Subcutaneous abdominal adipose tissue (tissue), 5 donors: ENCODE measurements around the gene GTF2I.
"Not testable (repeated sequence)": the region's sequence is repeated elsewhere in the genome, so short reads cannot be mapped to it uniquely, and the experiment has no call there.

ENCODE experiments used
- H3K27ac ChIP-seq: one replicate; pipeline ENCODE4 v1.7.0; 2013; ENCODE audit warnings: low read depth, mild to moderate bottlenecking, inconsistent platforms, low read length, moderate library complexity
- H3K27me3 ChIP-seq, 5 donors: one replicate each; pipeline ENCODE4 v1.7.0; 2013; ENCODE audit warnings: low read length in 5 of 5, inconsistent platforms in 1 of 5; ENCODE audit not compliant: control insufficient read depth in 5 of 5, insufficient read depth in 4 of 5
- H3K36me3 ChIP-seq, 5 donors: one replicate each; pipeline ENCODE4 v1.7.0; 2013; ENCODE audit warnings: low read length in 5 of 5; ENCODE audit not compliant: control insufficient read depth in 5 of 5, insufficient read depth in 5 of 5
- H3K4me1 ChIP-seq, 5 donors: one replicate each; pipeline ENCODE4 v1.7.0; 2013; ENCODE audit warnings: low read length in 5 of 5, mild to moderate bottlenecking in 3 of 5, moderate library complexity in 1 of 5; ENCODE audit not compliant: control insufficient read depth in 5 of 5, insufficient read depth in 5 of 5
- H3K4me3 ChIP-seq, 5 donors: one replicate each; pipeline ENCODE4 v1.7.0; 2013; ENCODE audit warnings: low read length in 5 of 5, low read depth in 1 of 5
- H3K9ac ChIP-seq, 5 donors: one replicate each; pipeline ENCODE4 v1.7.0; 2013; ENCODE audit warnings: low read length in 5 of 5, mild to moderate bottlenecking in 4 of 5, moderate library complexity in 3 of 5
- H3K9me3 ChIP-seq, 5 donors: one replicate each; pipeline ENCODE4 v1.7.0; 2013; ENCODE audit warnings: low read length in 5 of 5; ENCODE audit not compliant: control insufficient read depth in 5 of 5
- donor health status: healthy.
- donor health status: healthy.
- donor health status: healthy.
- donor health status: healthy.
- donor health status: healthy.

GTF2I gene

DNA sequence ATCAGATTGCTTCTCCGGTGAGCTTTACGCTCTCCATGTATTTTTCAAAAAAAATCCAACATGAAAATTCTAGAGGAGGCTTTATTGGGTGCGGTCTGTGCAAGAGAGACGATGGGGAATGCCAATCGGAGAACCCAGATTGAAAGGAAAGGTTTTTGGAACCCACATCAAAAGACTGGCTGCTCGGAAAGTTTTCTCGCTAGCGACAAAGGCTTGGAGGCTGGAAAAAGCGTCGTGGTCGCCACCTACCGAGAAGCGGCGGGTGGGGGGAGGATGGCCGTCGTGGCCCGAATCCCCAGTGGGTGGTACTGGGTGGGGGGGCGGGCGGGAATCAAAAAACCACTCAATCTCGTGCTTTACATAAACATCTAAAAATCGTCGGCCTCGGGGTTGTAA is 1.1 kb upstream of the GTF2I start:
- peak overlapping the region; percentile 95 for H3K27ac ChIP-seq
- no peaks in the 10 kb centered on the region for H3K27me3 ChIP-seq
- peaks cover 0 to 2% (median 0%) of the 10 kb centered on the region in 5 donors for H3K36me3 ChIP-seq
- peak overlapping the region; percentile 4 to 99 (median 56) for H3K9ac ChIP-seq
- H3K4me1 ChIP-seq: peaks cover 5 to 49% (median 46%) of the 10 kb centered on the region in 5 donors
- H3K9me3 ChIP-seq: no peaks in the 10 kb centered on the region
- peak overlapping the region; percentile 73 to 82 (median 82) for H3K4me3 ChIP-seq

DNA sequence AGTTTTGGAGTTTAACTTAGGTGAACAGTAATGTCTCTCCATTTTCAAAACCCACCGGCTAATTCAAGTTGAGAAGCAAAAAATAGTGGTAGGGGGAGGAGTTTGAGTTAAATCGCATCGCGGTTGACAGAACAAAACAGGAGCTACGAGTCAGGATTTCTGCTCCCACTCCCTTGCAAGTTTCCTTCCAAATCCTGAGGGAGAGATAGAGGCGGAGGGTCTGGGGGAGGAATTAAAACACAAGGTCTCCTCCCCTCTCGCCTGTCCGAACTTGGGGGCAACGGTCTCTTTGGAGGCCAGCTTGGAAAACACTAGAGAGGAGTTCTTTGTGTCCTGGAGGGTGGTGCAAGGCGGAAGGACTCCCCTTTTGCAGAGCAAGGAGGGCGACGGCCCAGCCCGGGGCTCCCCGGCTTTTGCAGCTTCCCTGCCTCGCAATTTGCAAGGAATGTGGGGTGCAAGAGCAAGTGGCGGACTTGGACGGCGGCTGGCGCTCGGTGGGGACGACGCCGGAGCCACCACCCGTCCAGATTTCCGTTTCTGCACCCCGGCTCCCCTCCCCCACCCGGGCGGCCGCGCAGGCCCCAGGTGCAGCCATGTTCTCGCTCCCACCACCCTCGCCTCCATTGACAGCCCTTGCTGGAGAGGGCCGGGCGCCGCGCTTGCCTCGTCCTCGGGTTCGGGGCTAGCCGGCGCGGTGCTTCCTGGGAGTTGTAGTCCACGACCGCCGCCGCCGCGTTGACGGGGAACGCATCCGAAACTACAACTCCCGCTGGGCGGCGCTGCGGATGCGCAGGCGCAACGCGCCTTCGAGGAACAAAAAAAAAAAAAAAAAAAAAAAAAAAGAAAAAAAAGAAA is 454 bp upstream of the GTF2I start:
- H3K4me1 ChIP-seq: peaks cover 5 to 54% (median 53%) of the 10 kb centered on the region in 5 donors

DNA sequence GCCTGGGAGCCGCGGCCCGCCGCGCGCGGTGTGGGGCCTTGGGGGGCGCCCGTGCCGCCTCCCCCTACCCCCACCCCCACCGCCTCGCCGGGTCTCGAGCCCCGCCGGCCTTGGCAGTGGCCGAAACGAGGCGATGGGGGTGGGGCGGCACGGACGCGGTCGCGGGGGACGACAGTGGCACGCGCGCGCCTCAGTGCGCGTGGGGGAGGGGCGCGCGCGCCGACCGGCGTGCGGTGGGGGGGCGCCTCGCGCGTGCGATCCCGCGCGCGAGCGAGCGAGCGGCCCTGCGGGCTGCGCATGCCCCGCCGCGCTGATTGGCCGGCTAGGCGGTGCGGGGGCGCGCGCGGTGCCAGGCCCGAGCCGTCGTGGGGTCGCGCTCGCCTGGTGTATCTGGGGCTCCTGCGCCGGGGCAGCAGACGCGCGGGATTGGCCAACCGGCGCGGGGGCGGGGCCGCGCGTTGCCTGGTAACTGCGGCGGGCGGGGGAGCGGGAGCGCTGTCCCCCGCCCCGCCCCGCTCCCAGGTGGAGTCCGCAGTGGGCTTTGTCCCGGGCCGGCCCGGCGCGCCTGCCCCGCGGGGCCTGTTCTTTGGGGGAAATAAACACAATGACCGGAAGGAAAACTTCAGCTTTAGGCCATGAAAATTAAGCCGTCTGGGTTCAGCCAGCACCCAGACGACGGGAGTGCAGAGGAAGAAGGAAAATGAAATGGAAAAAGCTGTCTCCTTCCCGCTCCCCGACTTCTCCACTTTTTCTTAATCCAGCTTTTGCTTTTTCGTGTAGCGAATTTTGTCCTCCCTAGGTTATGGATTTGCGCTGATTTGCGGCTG is 873 bp downstream of the GTF2I start:
- no peaks in the 10 kb centered on the region for H3K9me3 ChIP-seq
- peak overlapping the region in 4 of 5 donors; percentile 71 to 99 (median 88) for H3K9ac ChIP-seq
- H3K36me3 ChIP-seq: peaks cover 0 to 2% (median 0%) of the 10 kb centered on the region in 5 donors
- H3K27me3 ChIP-seq: no peaks in the 10 kb centered on the region
- H3K4me3 ChIP-seq: peak overlapping the region; percentile 75 to 85 (median 78)
- H3K27ac ChIP-seq: peak overlapping the region; percentile 98
- H3K4me1 ChIP-seq: peaks cover 9 to 66% (median 64%) of the 10 kb centered on the region in 5 donors

More for the DNA sequence above, 454 bp upstream of the GTF2I start:
- peak overlapping the region; percentile 98 for H3K27ac ChIP-seq
- peak overlapping the region; percentile 72 to 99 (median 89) for H3K9ac ChIP-seq
- no peaks in the 10 kb centered on the region for H3K9me3 ChIP-seq
- H3K36me3 ChIP-seq: peaks cover 0 to 2% (median 0%) of the 10 kb centered on the region in 5 donors
- H3K27me3 ChIP-seq: no peaks in the 10 kb centered on the region
- H3K4me3 ChIP-seq: peak overlapping the region; percentile 78 to 85 (median 82)

DNA sequence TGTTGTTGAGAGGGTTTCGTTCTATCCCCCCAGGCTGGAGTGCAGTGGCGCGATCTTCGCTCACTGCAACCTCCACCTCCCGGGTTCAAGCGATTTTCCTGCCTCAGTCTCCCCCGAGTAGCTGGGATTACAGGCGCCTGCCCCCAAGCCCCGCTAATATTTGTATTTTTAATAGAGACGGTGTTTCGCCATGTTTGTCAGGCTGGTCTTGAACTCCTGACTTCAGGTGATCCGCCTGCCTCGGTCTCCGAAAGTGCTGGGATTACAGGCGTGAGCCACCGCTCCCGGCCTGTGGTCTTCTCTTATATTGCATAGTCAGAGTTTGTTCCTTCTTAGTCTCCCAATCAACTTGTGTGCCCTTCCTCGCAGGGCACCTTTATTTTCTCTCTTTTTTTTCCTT is 2.7 kb downstream of the GTF2I start:
- not testable (repeated sequence) for H3K9me3 ChIP-seq, H3K36me3 ChIP-seq, H3K27me3 ChIP-seq
- Histone ChIP-seq H3K4me3 (peak overlapping the region in 4 of 5 donors; percentile 22 to 72 (median 48)), H3K9ac (peak overlapping the region in 3 of 5 donors; percentile 39 to 56 (median 41)), H3K4me1 (peaks cover 9 to 81% (median 79%) of the 10 kb centered on the region in 5 donors), H3K27ac (peak overlapping the region; percentile 98)

DNA sequence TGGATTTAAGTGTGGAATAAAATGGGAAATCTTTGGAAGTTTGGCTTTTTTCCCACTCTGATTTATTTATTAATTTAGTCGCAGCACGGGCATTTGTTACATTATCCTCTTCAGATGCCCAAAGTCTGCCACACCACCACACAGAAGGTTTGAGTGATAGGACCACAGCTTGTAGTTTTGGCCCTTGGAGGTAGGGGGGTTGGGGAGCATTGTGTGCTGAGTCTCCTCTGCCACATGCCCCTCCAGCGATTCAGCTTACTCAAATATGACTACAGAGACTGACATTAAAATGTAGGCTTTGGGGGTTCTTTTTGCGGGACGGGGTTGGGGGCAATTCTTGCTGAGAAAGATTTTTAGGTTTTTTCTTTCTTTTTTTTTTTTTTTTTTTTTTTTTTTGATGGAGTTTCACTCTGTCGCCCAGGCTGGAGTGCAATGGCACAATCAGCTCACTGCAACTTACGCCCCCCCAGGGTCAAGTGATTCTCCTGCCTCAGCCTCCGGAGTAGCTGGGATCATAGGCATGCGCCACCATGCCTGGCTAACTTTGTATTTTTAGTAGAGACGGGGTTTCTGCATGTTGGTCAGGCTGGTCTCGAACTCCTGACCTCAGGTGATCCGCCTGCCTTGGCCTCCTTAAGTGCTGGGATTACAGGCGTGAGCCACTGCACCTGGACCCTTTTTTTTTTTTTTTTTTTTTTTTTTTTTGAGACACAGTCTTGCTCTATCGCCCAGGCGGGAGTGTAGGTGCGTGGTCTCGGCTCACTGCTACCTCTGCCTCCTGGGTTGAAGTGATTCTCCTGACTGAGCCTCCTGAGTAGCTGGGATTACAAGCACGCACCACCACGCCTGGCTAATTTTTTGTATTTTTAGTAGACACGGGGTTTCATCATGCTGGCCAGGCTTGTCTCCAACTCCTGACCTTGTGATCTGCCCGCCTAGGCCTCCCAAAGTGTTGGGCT is 4.6 kb downstream of the GTF2I start:
- H3K27me3 ChIP-seq, H3K36me3 ChIP-seq, H3K9me3 ChIP-seq, H3K4me3 ChIP-seq: not testable (repeated sequence)
- peak overlapping the region; percentile 98 for H3K27ac ChIP-seq
- H3K4me1 ChIP-seq: peaks cover 9 to 74% (median 67%) of the 10 kb centered on the region in 5 donors
- H3K9ac ChIP-seq: peak overlapping the region in 1 of 5 donors; percentile 56

DNA sequence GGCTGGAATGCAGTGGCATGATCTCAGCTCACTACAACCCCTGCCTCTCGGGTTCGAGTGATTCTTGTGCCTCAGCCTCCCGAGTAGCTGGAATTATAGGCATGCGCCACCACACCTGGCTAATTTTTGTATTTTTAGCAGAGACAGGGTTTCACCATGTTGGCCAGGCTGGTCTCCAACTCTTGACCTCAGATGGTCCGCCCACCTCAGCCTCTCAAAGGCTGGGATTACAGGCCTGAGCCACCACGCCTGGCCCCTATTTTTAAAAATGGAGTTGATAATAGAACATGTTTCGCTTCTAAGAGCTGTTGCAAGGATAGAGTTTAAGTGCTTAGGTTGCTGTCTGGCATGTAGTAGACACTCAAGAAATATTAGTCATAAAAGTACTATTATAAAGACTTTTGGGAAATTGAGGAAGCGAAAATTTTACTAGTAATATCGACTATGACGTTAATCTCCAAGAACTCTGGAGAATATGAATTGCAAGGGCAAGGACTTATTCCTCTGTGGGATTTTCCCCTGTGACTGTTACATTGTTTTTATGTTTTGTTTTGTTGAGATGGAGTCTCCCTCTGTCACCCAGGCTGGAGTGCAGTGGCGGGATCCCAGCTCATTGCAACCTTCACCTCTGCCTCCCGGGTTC is 7.9 kb downstream of the GTF2I start:
- H3K4me3 ChIP-seq: no peak overlapping the region
- no peaks in the 10 kb centered on the region for H3K9me3 ChIP-seq
- H3K9ac ChIP-seq: no peak overlapping the region
- peaks cover 4 to 60% (median 47%) of the 10 kb centered on the region in 5 donors for H3K4me1 ChIP-seq
- peak overlapping the region; percentile 98 for H3K27ac ChIP-seq
- no peaks in the 10 kb centered on the region for H3K36me3 ChIP-seq
- no peaks in the 10 kb centered on the region for H3K27me3 ChIP-seq

DNA sequence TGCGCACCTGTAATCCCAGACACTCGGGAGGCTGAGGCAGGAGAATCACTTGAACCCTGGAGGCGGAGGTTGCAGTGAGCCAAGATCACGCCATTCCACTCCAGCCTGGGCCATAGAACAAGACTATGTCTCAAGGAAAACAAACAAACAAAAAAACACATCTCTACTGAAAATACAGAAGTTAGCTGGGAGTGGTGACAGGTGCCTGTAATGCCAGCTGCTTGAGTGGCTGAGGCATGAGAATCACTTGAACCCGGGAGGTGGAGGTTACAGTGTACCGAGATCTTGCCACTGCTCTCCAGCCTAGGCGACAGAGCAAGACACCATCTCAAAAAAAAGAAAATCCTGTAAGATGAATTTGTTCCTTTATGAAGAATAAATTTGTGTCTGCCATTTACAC is 9.5 kb downstream of the GTF2I start:
- peak overlapping the region; percentile 57 for H3K27ac ChIP-seq

DNA sequence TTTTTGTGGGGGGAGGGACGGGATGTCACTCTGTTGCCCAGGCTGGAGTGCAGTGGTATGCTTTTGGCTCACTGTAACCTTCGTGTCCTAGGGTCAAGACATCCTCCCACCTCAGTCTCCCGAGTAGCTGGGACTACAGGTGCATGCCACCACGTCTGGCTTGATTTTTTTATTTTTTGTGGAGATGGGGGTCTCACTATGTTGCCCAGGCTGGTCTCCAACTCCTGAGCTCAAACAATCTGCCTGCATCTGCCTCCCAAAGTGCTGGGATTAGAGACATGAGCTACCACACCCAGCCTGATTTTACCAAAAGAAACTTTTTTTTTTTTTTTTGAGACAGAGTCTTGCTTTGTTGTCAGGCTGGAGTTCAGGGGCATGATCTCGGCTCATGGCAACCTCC is 10.0 kb downstream of the GTF2I start:
- peak overlapping the region; percentile 57 for H3K27ac ChIP-seq
- H3K9me3 ChIP-seq, H3K9ac ChIP-seq, H3K36me3 ChIP-seq, H3K4me3 ChIP-seq, H3K27me3 ChIP-seq: not testable (repeated sequence)
- peaks cover 4 to 48% (median 39%) of the 10 kb centered on the region in 5 donors for H3K4me1 ChIP-seq

More for the DNA sequence above, 9.5 kb downstream of the GTF2I start:
- not testable (repeated sequence) for H3K4me3 ChIP-seq, H3K36me3 ChIP-seq, H3K9ac ChIP-seq, H3K9me3 ChIP-seq, H3K27me3 ChIP-seq
- peaks cover 4 to 48% (median 37%) of the 10 kb centered on the region in 5 donors for H3K4me1 ChIP-seq

DNA sequence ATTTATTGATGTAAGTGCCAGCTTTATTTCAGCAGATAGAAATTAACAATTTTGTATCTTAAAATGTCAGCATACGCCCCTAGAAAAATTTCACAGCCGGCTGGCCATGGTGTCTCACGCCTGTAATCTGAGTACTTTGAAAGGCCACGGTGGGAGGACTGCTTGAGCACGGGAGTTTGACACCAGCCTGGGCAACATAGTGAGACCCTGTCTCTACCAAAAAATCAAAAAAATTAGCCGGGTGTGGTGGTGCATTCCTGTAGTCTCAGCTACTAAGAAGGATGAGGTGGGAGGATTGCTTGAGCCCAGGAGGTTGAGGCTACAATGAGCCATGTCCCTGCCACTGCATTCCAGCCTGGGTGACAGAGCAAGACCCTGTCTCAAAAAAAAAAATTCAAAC is 14.1 kb downstream of the GTF2I start:
- H3K4me3 ChIP-seq: no peak overlapping the region
- no peaks in the 10 kb centered on the region for H3K9me3 ChIP-seq
- H3K27me3 ChIP-seq: no peaks in the 10 kb centered on the region
- H3K27ac ChIP-seq: peak overlapping the region; percentile 22
- no peak overlapping the region for H3K9ac ChIP-seq
- peaks cover 0 to 6% (median 4%) of the 10 kb centered on the region in 5 donors for H3K36me3 ChIP-seq
- peaks cover 0 to 17% (median 14%) of the 10 kb centered on the region in 5 donors for H3K4me1 ChIP-seq
